ENCODE results near the gene SH2D4B.

- no peak for TF ChIP-seq SUZ12 (IDR thresholded peaks at IDR 0.05; ENCODE audit: extremely low read depth, insufficient read depth, insufficient read length)
- no peak for TF ChIP-seq YY1 (IDR thresholded peaks at IDR 0.05; ENCODE audit: insufficient read depth, insufficient read length)
- TF ChIP-seq ZNF274 (IDR thresholded peaks at IDR 0.05; ENCODE audit: low read depth, low read length), result no peak
These were observed 25.6 kb upstream of the SH2D4B start for GRCh38 chr10:80512031-80512526.
